ENCODE results near the gene TMEM175. TPM values are rescaled to one million over a fixed set of nuclear protein-coding genes. Genes with fewer than 3 reads are reported as not detected.

TMEM175 gene
- total and polyA plus RNA-seq, 2 of the 8 experiments (the other 6 are each of a cell fraction or from before 2014, with no cell fraction given), result 4.9 to 20.7 TPM

- TF ChIP-seq CHD7 (IDR thresholded peaks at IDR 0.05; ENCODE audit: insufficient replicate concordance, low read length), result no peak
- no peak for TF ChIP-seq GTF2F1 (IDR thresholded peaks at IDR 0.05; ENCODE audit: borderline replicate concordance, low read depth, low read length)
- TF ChIP-seq CTBP2 (IDR thresholded peaks at IDR 0.05; ENCODE audit: borderline replicate concordance, insufficient read depth, insufficient read length, low read length), result no peak
- TF ChIP-seq SIRT6 (IDR thresholded peaks at IDR 0.05; ENCODE audit: low read length), result no peak
- TF ChIP-seq SRF (IDR thresholded peaks at IDR 0.05; ENCODE audit: low read depth, low read length), result no peak
- no peak for TF ChIP-seq CHD1 (IDR thresholded peaks at IDR 0.05; ENCODE audit: low read depth, low read length)
These were observed 16.7 kb downstream of the TMEM175 start (continued) for GRCh38 chr4:948936-949300.
